BJ (cell line): ENCODE measurements around the gene CABP1. TPM values are rescaled to one million over a fixed set of nuclear protein-coding genes. Genes with fewer than 3 reads are reported as not detected.

Experiments used
- CTCF ChIA-PET: fragments of 350-600 bp; formaldehyde crosslinking; extraction: SDS; loops from one replicate; lab custom pipeline; 2021; ENCODE audit warnings: antibody characterized with exemption, inconsistent platforms; lab: Yijun Ruan, JAX
- POLR2A ChIA-PET: fragments of 300-600 bp; sonication (Branson Sonifier 250); formaldehyde crosslinking; extraction: SDS; loops from one replicate; lab custom pipeline; 2021; ENCODE audit warnings: antibody characterized with exemption; lab: Charles Lee
- DNase-seq: peaks from one replicate; pipeline ENCODE4 v3.0.0-alpha.2; 2011; ENCODE audit warnings: low read depth
- H3K27me3 ChIP-seq: 2 replicates; pipeline ENCODE4 v1.6.0; 2011; ENCODE audit warnings: low read length; ENCODE audit not compliant: control insufficient read depth, insufficient read depth
- H3K36me3 ChIP-seq: 2 replicates; pipeline ENCODE4 v1.5.1; 2011; ENCODE audit warnings: low read length; ENCODE audit not compliant: control insufficient read depth, insufficient read depth
- H3K4me3 ChIP-seq: 2 replicates; pipeline ENCODE4 v1.5.1; 2011; ENCODE audit warnings: low read depth, mild to moderate bottlenecking, control low read depth, low read length
- polyA plus RNA-seq: library from polyadenylated mRNA; depleted of rRNA; stranded (reverse); fragments of >200 nt; gene quantifications from 2 replicates; pipeline ENCODE4 v1.2.3, GENCODE V29; 2011
- TF ChIP-seq, protein P1 (sequence below): IDR thresholded peaks from 2 replicates; pipeline ENCODE4 v1.5.1; 2011; ENCODE audit warnings: low read depth, mild to moderate bottlenecking, control low read depth, inconsistent platforms, low read length, moderate library complexity; ENCODE audit not compliant: insufficient read depth

Gene CABP1
- polyA plus RNA-seq, 1 experiment = not detected

DNA sequence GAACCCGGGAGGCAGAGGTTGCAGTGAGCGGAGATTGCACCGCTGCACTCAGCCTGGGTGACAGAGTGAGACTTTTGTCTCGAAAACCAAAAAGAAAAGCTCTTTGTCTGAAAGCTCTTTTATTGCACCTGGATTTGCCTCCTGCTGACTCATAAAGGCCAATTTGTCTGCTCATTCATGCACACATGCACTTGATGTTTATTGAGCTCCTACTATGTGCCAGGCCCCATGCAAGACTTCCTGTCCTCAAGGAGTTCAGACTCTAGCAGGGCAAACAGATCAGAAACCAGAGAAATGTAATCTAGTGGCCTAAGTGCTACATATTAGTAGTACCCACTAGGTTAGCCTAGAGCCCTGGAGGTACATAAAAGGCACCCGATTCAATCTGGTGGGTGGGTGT, 30.2 kb downstream of the CABP1 start:
- no peak for DNase-seq
- H3K4me3 ChIP-seq = no peak overlapping the region
- TF ChIP-seq, protein P1, sequence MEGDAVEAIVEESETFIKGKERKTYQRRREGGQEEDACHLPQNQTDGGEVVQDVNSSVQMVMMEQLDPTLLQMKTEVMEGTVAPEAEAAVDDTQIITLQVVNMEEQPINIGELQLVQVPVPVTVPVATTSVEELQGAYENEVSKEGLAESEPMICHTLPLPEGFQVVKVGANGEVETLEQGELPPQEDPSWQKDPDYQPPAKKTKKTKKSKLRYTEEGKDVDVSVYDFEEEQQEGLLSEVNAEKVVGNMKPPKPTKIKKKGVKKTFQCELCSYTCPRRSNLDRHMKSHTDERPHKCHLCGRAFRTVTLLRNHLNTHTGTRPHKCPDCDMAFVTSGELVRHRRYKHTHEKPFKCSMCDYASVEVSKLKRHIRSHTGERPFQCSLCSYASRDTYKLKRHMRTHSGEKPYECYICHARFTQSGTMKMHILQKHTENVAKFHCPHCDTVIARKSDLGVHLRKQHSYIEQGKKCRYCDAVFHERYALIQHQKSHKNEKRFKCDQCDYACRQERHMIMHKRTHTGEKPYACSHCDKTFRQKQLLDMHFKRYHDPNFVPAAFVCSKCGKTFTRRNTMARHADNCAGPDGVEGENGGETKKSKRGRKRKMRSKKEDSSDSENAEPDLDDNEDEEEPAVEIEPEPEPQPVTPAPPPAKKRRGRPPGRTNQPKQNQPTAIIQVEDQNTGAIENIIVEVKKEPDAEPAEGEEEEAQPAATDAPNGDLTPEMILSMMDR = no peak
- CTCF ChIA-PET = interaction anchor here (0.9 to 1.9 kb wide), 2 partner anchors 15 to 21 kb away, joined by 3 to 4 read pairs; no protein-coding TSS in a partner anchor
- H3K27me3 ChIP-seq = peaks cover 5% of the 10 kb centered on the region; the same call in 1 of the 2 replicates
- no peaks in the 10 kb centered on the region for H3K36me3 ChIP-seq
- POLR2A ChIA-PET = no interaction called here

DNA sequence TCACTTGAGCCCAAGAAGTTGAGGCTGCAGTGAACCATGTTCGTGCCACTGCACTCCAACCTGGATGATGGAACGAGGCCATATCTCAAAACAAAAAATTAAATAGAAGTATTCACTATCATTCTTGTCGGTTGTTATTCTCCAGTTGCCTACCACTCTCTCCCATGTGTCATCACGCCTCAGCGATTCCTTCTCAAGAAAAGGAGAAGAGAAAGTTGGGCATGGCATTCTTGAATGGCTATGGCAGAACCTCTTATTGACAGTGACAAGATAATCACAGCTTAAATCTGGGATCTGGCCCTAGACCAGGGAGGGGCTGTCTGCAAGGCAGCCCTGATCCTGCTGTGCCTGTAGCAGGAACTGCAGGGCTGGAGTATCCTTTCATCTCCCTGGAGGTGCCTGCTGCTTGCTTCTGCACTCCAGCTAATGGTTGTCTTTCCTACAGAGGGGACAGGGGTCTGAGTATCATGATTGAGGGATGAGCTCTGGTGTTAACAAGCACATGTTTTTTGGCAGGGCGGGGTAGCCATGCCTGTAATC, 33.7 kb downstream of the CABP1 start:
- ChIA-PET CTCF (interaction anchor here (1.3 kb wide), 1 partner anchor 13 kb away, joined by 3 read pairs; the partner anchor contains the start of gene MLEC), POLR2A (interaction anchor here (0.6 kb wide), 1 partner anchor 298 kb away, joined by 3 read pairs; no protein-coding TSS in a partner anchor)
- Histone ChIP-seq H3K4me3 (no peak overlapping the region), H3K36me3 (no peaks in the 10 kb centered on the region), H3K27me3 (no peaks in the 10 kb centered on the region; the same call in 1 of the 2 replicates)
- TF ChIP-seq, protein P1 = no peak
- DNase-seq = no peak

DNA sequence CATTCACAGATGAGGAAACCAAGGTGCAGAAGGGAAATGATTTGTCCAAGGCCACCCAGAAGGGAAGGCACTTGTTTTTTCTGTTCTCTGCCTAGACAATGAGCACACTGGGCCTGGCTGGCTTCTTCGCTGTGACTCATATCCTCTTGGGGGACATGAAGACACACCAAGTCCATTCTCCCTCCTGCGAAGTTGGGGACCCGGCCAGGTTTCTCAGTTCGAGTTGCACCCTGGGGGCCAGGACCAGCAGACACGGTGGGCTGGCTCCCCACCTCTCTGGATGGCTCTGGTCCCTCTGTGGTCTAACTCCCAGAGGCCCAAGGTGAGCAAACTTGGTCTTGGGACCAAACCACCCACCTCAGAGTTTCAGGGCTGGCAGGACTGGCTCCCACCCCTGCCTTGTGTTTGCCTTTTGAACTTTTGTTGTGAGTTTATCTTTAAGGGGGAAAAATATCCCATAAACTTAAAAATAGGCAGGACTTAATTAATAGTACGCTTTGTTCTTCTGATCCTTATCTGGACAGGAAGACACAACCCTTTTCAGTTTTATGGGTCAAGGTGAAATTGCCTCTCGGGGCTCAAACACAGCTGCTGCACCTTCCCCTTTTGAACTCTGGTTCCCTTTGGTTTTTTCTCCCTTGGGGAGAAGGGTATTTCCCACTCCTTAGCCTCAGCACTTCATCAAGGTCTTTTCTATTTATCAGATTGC, 37.5 kb downstream of the CABP1 start:
- POLR2A ChIA-PET = no interaction called here
- Histone ChIP-seq H3K27me3 (no peaks in the 10 kb centered on the region; the same call in 1 of the 2 replicates), H3K36me3 (no peaks in the 10 kb centered on the region), H3K4me3 (no peak overlapping the region)
- CTCF ChIA-PET = interaction anchor here (1.7 kb wide), 1 partner anchor 29 kb away, joined by 5 read pairs; no protein-coding TSS in a partner anchor
- no peak for DNase-seq
- TF ChIP-seq, protein P1 = no peak

DNA sequence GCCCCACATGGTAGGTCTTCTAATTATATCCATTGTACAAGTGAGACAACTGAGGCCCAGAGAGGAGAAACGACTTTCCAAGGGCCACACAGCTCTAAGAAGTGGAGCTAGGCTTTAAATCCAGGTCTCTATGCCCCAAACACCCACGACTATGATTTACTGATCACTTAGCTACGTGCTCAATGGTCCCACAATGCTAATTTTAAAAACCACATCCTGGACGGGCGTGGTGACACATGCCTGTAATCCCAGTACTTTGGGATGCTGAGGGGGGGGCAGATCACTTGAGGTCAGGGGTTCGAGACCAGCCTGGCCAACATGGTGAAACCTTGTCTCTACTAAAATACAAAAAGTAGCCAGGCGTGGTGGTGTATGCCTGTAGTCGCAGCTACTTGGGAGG, 38.1 kb downstream of the CABP1 start:
- no peaks in the 10 kb centered on the region for H3K36me3 ChIP-seq
- TF ChIP-seq, protein P1 = no peak
- ChIA-PET POLR2A (no interaction called here), CTCF (interaction anchor here (1.7 kb wide), 1 partner anchor 30 kb away, joined by 5 read pairs; no protein-coding TSS in a partner anchor)
- DNase-seq = no peak
- H3K4me3 ChIP-seq = no peak overlapping the region
- no peaks in the 10 kb centered on the region; the same call in 1 of the 2 replicates for H3K27me3 ChIP-seq

DNA sequence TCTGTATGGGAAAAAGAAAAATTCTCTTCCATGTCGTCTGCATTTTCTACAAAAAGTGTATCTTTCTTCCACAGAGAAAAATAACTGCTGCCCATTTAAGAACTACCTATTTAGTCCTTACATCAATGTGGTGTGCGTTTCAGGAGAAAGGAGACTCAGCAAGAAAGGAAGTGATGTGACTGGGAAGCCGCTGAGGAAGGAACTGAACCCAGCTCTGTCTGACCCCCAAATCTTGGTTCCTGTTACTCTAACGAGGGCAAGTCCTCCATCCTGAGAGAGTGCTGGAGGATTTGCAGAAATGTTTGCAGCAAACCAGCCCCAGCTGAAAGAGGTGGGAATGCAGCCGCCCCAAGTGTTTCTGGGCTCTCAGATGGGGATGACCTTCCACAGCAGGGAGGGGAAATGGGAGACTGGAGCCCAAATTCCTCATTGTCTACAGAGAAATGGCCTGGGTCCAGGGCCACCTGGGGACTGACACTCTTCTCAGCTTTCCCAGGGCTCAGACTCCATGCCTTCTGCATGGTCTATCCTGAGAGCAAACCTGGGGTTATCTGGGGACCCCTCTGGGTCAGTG, 39.8 kb downstream of the CABP1 start:
- POLR2A ChIA-PET = no interaction called here
- DNase-seq = no peak
- CTCF ChIA-PET = interaction anchor here (0.6 to 1.7 kb wide), 5 partner anchors 31 to 490 kb away, joined by 3 to 5 read pairs (median 3); no protein-coding TSS in a partner anchor
- TF ChIP-seq, protein P1 = no peak
- no peak overlapping the region for H3K4me3 ChIP-seq
- no peaks in the 10 kb centered on the region for H3K36me3 ChIP-seq
- H3K27me3 ChIP-seq = no peaks in the 10 kb centered on the region
